ENCODE results near the gene CDH7. TPM values are rescaled to one million over a fixed set of nuclear protein-coding genes. Genes with fewer than 3 reads are reported as not detected.
A peak's percentile ranks its signal among the peaks of the same experiment; 100 is the strongest.

The CDH7 gene
- total RNA-seq, 4 donors from 2014 or later = not detected

GRCh38 chr18:65869527-65869926 is 118.7 kb downstream of the CDH7 start:
- DNase-seq = no peak
- TF ChIP-seq POLR2A (IDR thresholded peaks at IDR 0.05) (no peak), CTCF (IDR thresholded peaks at IDR 0.05) (no peak)
- H3K4me3 ChIP-seq = no peak overlapping the region

GRCh38 chr18:65876310-65876709 is 125.5 kb downstream of the CDH7 start:
- Histone ChIP-seq H3K4me1 (no peaks in the 10 kb centered on the region), H3K27ac (no peak overlapping the region), H3K27me3 (no peaks in the 10 kb centered on the region), H3K36me3 (no peaks in the 10 kb centered on the region), H3K9me3 (no peaks in the 10 kb centered on the region), H3K4me3 (no peak overlapping the region)
- TF ChIP-seq POLR2A (IDR thresholded peaks at IDR 0.05) = no peak
- no peak for TF ChIP-seq CTCF (IDR thresholded peaks at IDR 0.05)
- no peak for DNase-seq

More at GRCh38 chr18:65869527-65869926, 118.7 kb downstream of the CDH7 start:
- no peaks in the 10 kb centered on the region for H3K27me3 ChIP-seq
- H3K36me3 ChIP-seq = no peaks in the 10 kb centered on the region
- H3K9me3 ChIP-seq = no peaks in the 10 kb centered on the region
- no peak overlapping the region for H3K27ac ChIP-seq
- H3K4me1 ChIP-seq = no peaks in the 10 kb centered on the region

GRCh38 chr18:65897292-65897691 is 146.5 kb downstream of the CDH7 start:
- H3K4me3 ChIP-seq = no peak overlapping the region
- DNase-seq = no peak
- H3K9me3 ChIP-seq = no peaks in the 10 kb centered on the region
- H3K27me3 ChIP-seq = no peaks in the 10 kb centered on the region
- no peak for TF ChIP-seq POLR2A (IDR thresholded peaks at IDR 0.05)
- no peak for TF ChIP-seq CTCF (IDR thresholded peaks at IDR 0.05)
- no peaks in the 10 kb centered on the region for H3K36me3 ChIP-seq
- H3K4me1 ChIP-seq = no peaks in the 10 kb centered on the region
- H3K27ac ChIP-seq = no peak overlapping the region

- TF ChIP-seq CTCF (IDR thresholded peaks at IDR 0.05) (no peak), POLR2A (IDR thresholded peaks at IDR 0.05) (no peak)
- H3K27me3 ChIP-seq = no peaks in the 10 kb centered on the region
- no peak overlapping the region for H3K27ac ChIP-seq
- no peaks in the 10 kb centered on the region for H3K36me3 ChIP-seq
- H3K4me3 ChIP-seq = no peak overlapping the region
- no peaks in the 10 kb centered on the region for H3K9me3 ChIP-seq
- no peak for DNase-seq
- no peaks in the 10 kb centered on the region for H3K4me1 ChIP-seq
These were observed 150.7 kb downstream of the CDH7 start for GRCh38 chr18:65901522-65901921.

- TF ChIP-seq CTCF (IDR thresholded peaks at IDR 0.05) (no peak), POLR2A (IDR thresholded peaks at IDR 0.05) (no peak)
- peak in 1 of 3 donors; percentile 58 for DNase-seq
- Histone ChIP-seq H3K4me3 (no peak overlapping the region), H3K36me3 (no peaks in the 10 kb centered on the region), H3K27me3 (no peaks in the 10 kb centered on the region), H3K4me1 (peaks cover 0 to 14% (median 0%) of the 10 kb centered on the region in 4 donors), H3K9me3 (no peaks in the 10 kb centered on the region), H3K27ac (no peak overlapping the region)
These were observed 155.8 kb downstream of the CDH7 start for GRCh38 chr18:65906621-65907034.

GRCh38 chr18:65907281-65907680 is 156.5 kb downstream of the CDH7 start:
- Histone ChIP-seq H3K9me3 (no peaks in the 10 kb centered on the region), H3K27me3 (no peaks in the 10 kb centered on the region), H3K27ac (peak overlapping the region in 1 of 4 donors; percentile 3), H3K4me1 (peaks cover 0 to 14% (median 0%) of the 10 kb centered on the region in 4 donors), H3K36me3 (no peaks in the 10 kb centered on the region), H3K4me3 (no peak overlapping the region)
- DNase-seq = no peak
- no peak for TF ChIP-seq CTCF (IDR thresholded peaks at IDR 0.05)
- no peak for TF ChIP-seq POLR2A (IDR thresholded peaks at IDR 0.05)

All from Peyer's patch (tissue), 4 donors.